K562 (cell line): ENCODE data around the gene ZSCAN29. TPM values are rescaled to one million over a fixed set of nuclear protein-coding genes. Genes with fewer than 3 reads are reported as not detected.
A peak's percentile ranks its signal among the peaks of the same experiment; 100 is the strongest.

ENCODE experiments used
- ATAC-seq: fragments of 200-7000 bp; cut with Tn5 transposase; 3 replicates; pipeline ENCODE4 v1.9.1; 2020; ENCODE audit warnings: moderate library complexity
- BruUV-seq: library from RNA; stranded (reverse); fragments of 400-500 nt; replicated peaks from 2 replicates; lab custom pipeline; 2021; lab: Mats Ljungman, UMichigan
- CTCF ChIA-PET: fragments of 300-600 bp; formaldehyde crosslinking; extraction: SDS; loops from one replicate; lab custom pipeline; 2021; ENCODE audit warnings: low intra/inter-chr PET ratio; lab: Yijun Ruan, JAX
- POLR2A ChIA-PET: fragments of 300-600, 350-650 bp; sonication (Branson Sonifier 250); formaldehyde crosslinking; extraction: SDS; loops from one replicate; lab custom pipeline; 2021; ENCODE audit warnings: antibody characterized with exemption, inconsistent platforms; lab: Yijun Ruan, JAX
- DNase-seq, 4 experiments: peaks; one replicate each; pipeline versions ENCODE4 v3.0.0 to v3.0.0-alpha.2; 2011 to 2018; ENCODE audit warnings: low spot score in 3 of 4, mixed read lengths in 3 of 4; ENCODE audit errors: extremely low read depth in 1 of 4
- FAIRE-seq: peaks from 2 replicates; lab custom pipeline; 2011; peaks lifted over from hg19 to GRCh38; lab: Jason Lieb, UNC
- H2AFZ ChIP-seq: 2 replicates; pipeline ENCODE4 v1.6.0; 2011; ENCODE audit warnings: low read depth, low read length, control low read depth, inconsistent platforms
- H3K27ac ChIP-seq: fragments of 200-600 bp; 3 replicates; pipeline ENCODE4 v1.8.0; 2011; ENCODE audit warnings: low read depth, mild to moderate bottlenecking, control low read depth, inconsistent platforms, low read length, moderate library complexity, mixed read lengths; ENCODE audit errors: extremely low read depth
- H3K27me3 ChIP-seq, 2 experiments: fragments of 300-600 bp in 1 of 2; 2 replicates in 1 of 2; 3 replicates in 1 of 2; pipeline versions ENCODE4 v1.6.0 to v1.8.0; 2011; ENCODE audit warnings: inconsistent platforms in 2 of 2, low read length in 2 of 2, mild to moderate bottlenecking in 1 of 2, mixed read lengths in 1 of 2, moderate library complexity in 1 of 2; ENCODE audit not compliant: control insufficient read depth in 2 of 2, insufficient read depth in 2 of 2
- H3K36me3 ChIP-seq: fragments of 300-600 bp; 3 replicates; pipeline ENCODE4 v1.8.0; 2011; ENCODE audit warnings: mild to moderate bottlenecking, low read length, inconsistent platforms; ENCODE audit not compliant: control insufficient read depth, insufficient read depth
- H3K4me1 ChIP-seq, 2 experiments: fragments of 200-600 bp in 1 of 2; replicated peaks in 1 of 2; 2 replicates in 1 of 2; 3 replicates in 1 of 2; pipeline versions ENCODE4 v1.5.1 to v1.8.0; 2011; ENCODE audit warnings: inconsistent platforms in 2 of 2, low read length in 2 of 2, mild to moderate bottlenecking in 1 of 2, mixed read lengths in 1 of 2, moderate library complexity in 1 of 2; ENCODE audit not compliant: control insufficient read depth in 2 of 2, insufficient read depth in 2 of 2
- H3K4me2 ChIP-seq: 2 replicates; pipeline ENCODE4 v1.6.1; 2011; ENCODE audit warnings: low read length, control low read depth, inconsistent platforms, mixed read lengths; ENCODE audit not compliant: insufficient read depth
- H3K4me3 ChIP-seq: fragments of 200-600 bp; sonication (generic), shearing (Covaris generic); 2 replicates; pipeline ENCODE4 v1.5.1; 2016; ENCODE audit warnings: control low read depth, inconsistent platforms
- H3K79me2 ChIP-seq: fragments of 200-600 bp; 3 replicates; pipeline ENCODE4 v1.8.0; 2011; ENCODE audit warnings: low read length, inconsistent platforms; ENCODE audit not compliant: control insufficient read depth, insufficient read depth
- H3K9ac ChIP-seq, 2 experiments: 2 replicates each; pipeline versions ENCODE4 v1.6.0 to v1.6.1; 2011; ENCODE audit warnings: low read depth in 2 of 2, low read length in 2 of 2, control low read depth in 1 of 2, inconsistent platforms in 1 of 2, mild to moderate bottlenecking in 1 of 2, mixed read lengths in 1 of 2; ENCODE audit not compliant: insufficient read depth in 1 of 2
- H3K9me1 ChIP-seq: one replicate; pipeline ENCODE4 v1.6.0; 2011; ENCODE audit warnings: inconsistent platforms, mild to moderate bottlenecking, low read length, moderate library complexity; ENCODE audit not compliant: control insufficient read depth, insufficient read depth
- H3K9me3 ChIP-seq: replicated peaks from 2 replicates; pipeline ENCODE4 v1.5.1; 2011; ENCODE audit warnings: low read depth, low read length, inconsistent platforms; ENCODE audit not compliant: control insufficient read depth, insufficient read depth
- H4K20me1 ChIP-seq: replicated peaks from 2 replicates; pipeline ENCODE4 v1.6.1; 2011; ENCODE audit warnings: low read length, inconsistent platforms, mixed read lengths; ENCODE audit not compliant: control insufficient read depth, insufficient read depth
- ATF2 ChIP-seq: sonication (generic); formaldehyde crosslinking; IDR thresholded peaks from 2 replicates; pipeline ENCODE4 v1.8.1; 2022; ENCODE audit warnings: missing genetic modification reagents
- HCFC1 ChIP-seq: IDR thresholded peaks from 2 replicates; pipeline ENCODE4 v1.6.1; 2012; ENCODE audit warnings: low read depth, low read length, improper control_type of control experiment
- HIVEP1 ChIP-seq: fragments of 250-450 bp; sonication (Bioruptor Pico); IDR thresholded peaks from 2 replicates; pipeline ENCODE4 v1.4.0; 2020; ENCODE audit warnings: mild to moderate bottlenecking
- NCOA1 ChIP-seq: fragments of 450-650 bp; IDR thresholded peaks from 2 replicates; pipeline ENCODE4 v1.6.1; 2016; ENCODE audit warnings: low read depth
- NFIX ChIP-seq: fragments of 250-450 bp; sonication (Bioruptor Pico); IDR thresholded peaks from 2 replicates; pipeline ENCODE4 v1.4.0; 2020; ENCODE audit warnings: low read depth, mild to moderate bottlenecking, moderate library complexity
- SNIP1 ChIP-seq: fragments of 450-650 bp; IDR thresholded peaks from 2 replicates; pipeline ENCODE4 v1.7.1; 2017; ENCODE audit warnings: low read depth, mild to moderate bottlenecking
- SRF ChIP-seq, 2 experiments: fragments of 250-450, 450-650 bp in 1 of 2; sonication (Bioruptor Pico) in 1 of 2; sonication (generic) in 1 of 2; formaldehyde crosslinking; IDR thresholded peaks; 2 replicates each; pipeline versions ENCODE4 v1.5.0 to v1.5.1; 2020 to 2022; ENCODE audit warnings: mild to moderate bottlenecking in 1 of 2, missing genetic modification reagents in 1 of 2
- SRSF3 ChIP-seq: fragments of 200-400 bp; formaldehyde crosslinking; IDR thresholded peaks from 2 replicates; pipeline ENCODE4 v1.6.1; 2016; ENCODE audit warnings: mild to moderate bottlenecking, low read length, moderate library complexity; ENCODE audit not compliant: insufficient read depth
- SRSF7 ChIP-seq: fragments of 200-400 bp; formaldehyde crosslinking; optimal IDR thresholded peaks from 2 replicates; pipeline ENCODE3; 2017; ENCODE audit warnings: mild to moderate bottlenecking, low read depth, low read length
- ZNF274 ChIP-seq: IDR thresholded peaks from 2 replicates; pipeline ENCODE4 v1.6.1; 2011; ENCODE audit warnings: low read depth, mild to moderate bottlenecking, low read length, moderate library complexity, borderline replicate concordance
- ZNF77 ChIP-seq: fragments of 250-450 bp; sonication (Bioruptor Pico); IDR thresholded peaks from 2 replicates; pipeline ENCODE4 v1.5.0; 2020
- whole genome bisulfite sequencing: fragments of 100-300 bp; shearing (Covaris generic); methylation state at CpG from one replicate; pipeline ENCODE4 v1.1.6; 2016; ENCODE audit warnings: low coverage, mixed read lengths; ENCODE audit not compliant: insufficient coverage; ENCODE audit errors: missing lambda C conversion rate; 5-methylcytosine and 5-hydroxymethylcytosine counted together
- in situ Hi-C: fragments of 300-500 bp; cut with MboI; formaldehyde crosslinking; loops from 4 replicates; pipeline ENCODE4 v1.15.0; 2018; ENCODE audit warnings: inconsistent platforms, mixed read lengths
- intact Hi-C: fragments of 100-400 bp; cut with micrococcal nuclease; formaldehyde crosslinking; loops from 2 replicates; pipeline ENCODE4 v1.14.2; 2022
- polyA plus RNA-seq, 8 experiments: library from polyadenylated mRNA; depleted of rRNA in 4 of 8; stranded (reverse) in 5 of 8; unstranded in 3 of 8; fragments of >200 nt; fragmentation: Nextera tagmentation in 2 of 8; fragmentation: Illumina TruSeq in 1 of 8; extraction: Ambion mirVana in 2 of 8; extraction: Trizol in 1 of 8; gene quantifications; 2 replicates each; pipeline versions ENCODE4 v1.2.1 to v1.2.3, GENCODE V29; 2011 to 2014; ENCODE audit warnings: inconsistent platforms in 1 of 8, missing spikeins in 1 of 8
- total RNA-seq, 7 experiments: library from RNA; depleted of rRNA in 6 of 7; stranded (reverse); fragments of >200 nt in 6 of 7; fragmentation: Illumina TruSeq in 2 of 7; extraction: Trizol in 2 of 7; gene quantifications; 2 replicates each; pipeline versions ENCODE4 v1.2.1 to v1.2.3, GENCODE V29; 2011 to 2021; ENCODE audit warnings: low replicate concordance in 1 of 7

The ZSCAN29 gene
- total and polyA plus RNA-seq, 9 of the 15 experiments (the other 6 are each of a cell fraction or from before 2014, with no cell fraction given): 2.5 to 28.6 (median 19.7) TPM

- Histone ChIP-seq H3K9ac (no peak overlapping the region), H4K20me1 (no peaks in the 10 kb centered on the region), H2AFZ (no peak overlapping the region), H3K9me3 (no peaks in the 10 kb centered on the region), H3K4me1 (no peaks in the 10 kb centered on the region), H3K36me3 (peaks cover 77% of the 10 kb centered on the region; the same call in 2 of the 3 replicates), H3K4me3 (no peak overlapping the region), H3K27ac (no peak overlapping the region), H3K9me1 (no peaks in the 10 kb centered on the region), H3K79me2 (no peaks in the 10 kb centered on the region), H3K27me3 (no peaks in the 10 kb centered on the region), H3K4me2 (no peak overlapping the region)
- BruUV-seq: TSS peak; percentile 23
- ChIA-PET CTCF (no interaction called here), POLR2A (interaction anchor here (1.9 kb wide), 1 partner anchor 13 kb away, joined by 6 read pairs; no protein-coding TSS in a partner anchor)
- intact Hi-C loops: no loop called here
- FAIRE-seq (no peak), ATAC-seq (no peak), DNase-seq (no peak)
- in situ Hi-C loops: no loop called here
- WGBS: 82% methylated on average over 10 of the region's 10 CpGs
- TF ChIP-seq ZNF274 (no peak), SRF (CRISPR knock-in tag; IDR thresholded peaks at IDR 0.05) (no peak), HCFC1 (no peak), NCOA1 (no peak), SRSF3 (no peak), ATF2 (CRISPR knock-in tag) (no peak), ZNF77 (CRISPR knock-in tag) (no peak), HIVEP1 (CRISPR knock-in tag) (no peak), NFIX (no peak), SNIP1 (no peak), SRSF7 (no peak)
Measured at GRCh38 chr15:43420435-43420834, 49.6 kb upstream of the ZSCAN29 start.
